Keratinocyte (primary cell): ENCODE data around the gene APEH. TPM values are rescaled to one million over a fixed set of nuclear protein-coding genes. Genes with fewer than 3 reads are reported as not detected.

Experiments used
- DNase-seq: peaks from one replicate; pipeline ENCODE4 v3.0.0-alpha.2; 2011; ENCODE audit warnings: low read depth, missing footprints, low spot score
- FAIRE-seq: peaks from 2 replicates; lab custom pipeline; 2011; peaks lifted over from hg19 to GRCh38; lab: Jason Lieb, UNC
- H2AFZ ChIP-seq: 2 replicates; pipeline ENCODE4 v1.6.0; 2012; ENCODE audit warnings: low read length, control low read depth, inconsistent platforms; ENCODE audit not compliant: control insufficient read depth
- H3K27ac ChIP-seq: 2 replicates; pipeline ENCODE4 v1.5.1; 2011; ENCODE audit warnings: low read length; ENCODE audit not compliant: control insufficient read depth, insufficient read depth
- H3K27me3 ChIP-seq: 3 replicates; pipeline ENCODE4 v1.6.0; 2011; ENCODE audit warnings: low read length; ENCODE audit not compliant: control insufficient read depth, insufficient read depth; ENCODE audit errors: extremely low read depth
- H3K36me3 ChIP-seq, 2 experiments: 2 replicates in 1 of 2; 3 replicates in 1 of 2; pipeline ENCODE4 v1.5.1; 2011; ENCODE audit warnings: low read length in 2 of 2, mild to moderate bottlenecking in 1 of 2; ENCODE audit not compliant: control insufficient read depth in 2 of 2, insufficient read depth in 2 of 2; ENCODE audit errors: extremely low read depth in 1 of 2
- H3K4me1 ChIP-seq: 3 replicates; pipeline ENCODE4 v1.5.1; 2011; ENCODE audit warnings: low read length; ENCODE audit not compliant: control insufficient read depth, insufficient read depth; ENCODE audit errors: extremely low read depth
- H3K4me2 ChIP-seq: 3 replicates; pipeline ENCODE4 v1.6.0; 2011; ENCODE audit warnings: low read depth, low read length; ENCODE audit not compliant: control insufficient read depth, insufficient read depth; ENCODE audit errors: extremely low read depth
- H3K4me3 ChIP-seq, 3 experiments: fragments of 200-600 bp in 1 of 3; sonication (generic) in 1 of 3; 2 replicates in 2 of 3; 3 replicates in 1 of 3; pipeline ENCODE4 v1.5.1; 2011 to 2016; ENCODE audit warnings: low read length in 3 of 3, mild to moderate bottlenecking in 3 of 3, control low read depth in 2 of 3, inconsistent platforms in 1 of 3, low read depth in 1 of 3, mixed read lengths in 1 of 3, mixed run types in 1 of 3, moderate library complexity in 1 of 3; ENCODE audit not compliant: control insufficient read depth in 2 of 3, insufficient read depth in 2 of 3; ENCODE audit errors: extremely low read depth in 1 of 3
- H3K79me2 ChIP-seq: 2 replicates; pipeline ENCODE4 v1.6.0; 2012; ENCODE audit warnings: low read length; ENCODE audit not compliant: control insufficient read depth, insufficient read depth
- H3K9ac ChIP-seq: 3 replicates; pipeline ENCODE4 v1.6.0; 2011; ENCODE audit warnings: low read length; ENCODE audit not compliant: control insufficient read depth, insufficient read depth; ENCODE audit errors: extremely low read depth
- H3K9me1 ChIP-seq: 3 replicates; pipeline ENCODE4 v1.6.0; 2011; ENCODE audit warnings: low read length; ENCODE audit not compliant: control insufficient read depth, insufficient read depth; ENCODE audit errors: extremely low read depth
- H3K9me3 ChIP-seq: 2 replicates; pipeline ENCODE4 v1.5.1; 2012; ENCODE audit warnings: low read depth, low read length; ENCODE audit not compliant: control insufficient read depth
- H4K20me1 ChIP-seq: 3 replicates; pipeline ENCODE4 v1.6.0; 2011; ENCODE audit warnings: low read length; ENCODE audit not compliant: control insufficient read depth, insufficient read depth; ENCODE audit errors: extremely low read depth
- EZH2 ChIP-seq: IDR thresholded peaks from one replicate; pipeline ENCODE4 v1.6.1; 2012; ENCODE audit warnings: inconsistent platforms, mild to moderate bottlenecking, low read length, moderate library complexity
- dilution Hi-C: fragments of 300-500 bp; cut with MboI; formaldehyde crosslinking; loops from one replicate; pipeline ENCODE4 v1.7.0; 2020; ENCODE audit warnings: low sequenced_read_pairs; ENCODE audit not compliant: extremely low pct_ligation_motif_present
- polyA plus RNA-seq, 5 experiments: library from polyadenylated mRNA; depleted of rRNA in 3 of 5; stranded (reverse) in 3 of 5; stranded (forward) in 1 of 5; unstranded in 1 of 5; fragments of >200 nt; gene quantifications; 1 replicate in 1 of 5; 2 replicates in 3 of 5; 3 replicates in 1 of 5; pipeline versions ENCODE4 v1.2.1 to v1.2.3, GENCODE V29; 2011 to 2012; ENCODE audit warnings: missing spikeins in 2 of 5, low read depth in 1 of 5, low replicate concordance in 1 of 5
- TF ChIP-seq, protein P1 (sequence below), 3 experiments: IDR thresholded peaks in 1 of 3; conservative IDR thresholded peaks in 1 of 3; optimal IDR thresholded peaks in 1 of 3; 2 replicates in 2 of 3; 3 replicates in 1 of 3; pipeline versions ENCODE3 to v1.5.1; 2011; ENCODE audit warnings: low read length in 3 of 3, mild to moderate bottlenecking in 3 of 3, moderate library complexity in 2 of 3, control low read depth in 1 of 3, inconsistent platforms in 1 of 3; ENCODE audit not compliant: insufficient read depth in 2 of 3; ENCODE audit errors: extremely low read depth in 1 of 3

The APEH gene
- polyA plus RNA-seq, 1 donor (not counting 4 experiments of a cell fraction or from before 2014, with no cell fraction given) = 106 TPM

DNA sequence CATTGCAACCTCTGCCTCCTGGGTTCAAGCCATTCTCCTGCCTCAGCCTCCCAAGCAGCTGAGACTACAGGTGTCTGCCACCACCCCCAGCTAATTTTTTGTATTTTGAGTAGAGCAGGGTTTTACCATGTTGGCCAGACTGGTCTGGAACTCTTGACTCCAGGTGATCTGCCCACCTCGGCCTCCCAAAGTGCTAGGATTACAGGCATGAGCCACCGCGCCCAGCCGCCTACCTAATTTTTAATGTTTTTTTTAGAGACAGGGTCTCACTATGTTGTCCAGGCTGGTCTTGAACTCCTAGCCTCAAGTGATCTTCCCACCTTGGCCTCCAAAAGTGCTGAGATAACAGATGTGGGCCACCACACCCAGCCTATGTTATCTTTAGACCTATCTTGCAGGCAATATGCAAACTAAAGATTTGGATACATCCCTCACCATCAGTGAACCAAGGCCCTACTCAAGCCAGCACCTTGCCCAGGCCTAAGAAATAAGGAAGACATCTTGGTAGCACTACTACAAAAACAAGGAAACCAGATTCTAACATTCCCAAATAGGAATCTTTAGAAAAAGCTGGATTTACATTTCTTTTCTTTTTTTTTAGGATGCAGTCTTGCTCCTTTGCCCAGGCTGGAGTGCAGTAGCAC lies 55.9 kb downstream of the APEH start:
- dilution Hi-C loops = loop anchor here (25.0 kb wide), 1 partner anchor 132 kb away; the partner anchor contains the start of genes CAMKV and TRAIP
- Histone ChIP-seq H3K27me3 (no peaks in the 10 kb centered on the region), H3K9ac (no peak overlapping the region), H3K79me2 (no peaks in the 10 kb centered on the region), H3K9me3 (no peaks in the 10 kb centered on the region), H3K27ac (no peak overlapping the region), H3K4me3 (no peak overlapping the region), H3K4me1 (no peaks in the 10 kb centered on the region), H3K9me1 (no peaks in the 10 kb centered on the region), H2AFZ (no peak overlapping the region), H3K36me3 (peaks cover 13 to 16% of the 10 kb centered on the region in 2 experiments), H3K4me2 (no peak overlapping the region), H4K20me1 (no peaks in the 10 kb centered on the region)
- no peak for DNase-seq
- TF ChIP-seq, protein P1, sequence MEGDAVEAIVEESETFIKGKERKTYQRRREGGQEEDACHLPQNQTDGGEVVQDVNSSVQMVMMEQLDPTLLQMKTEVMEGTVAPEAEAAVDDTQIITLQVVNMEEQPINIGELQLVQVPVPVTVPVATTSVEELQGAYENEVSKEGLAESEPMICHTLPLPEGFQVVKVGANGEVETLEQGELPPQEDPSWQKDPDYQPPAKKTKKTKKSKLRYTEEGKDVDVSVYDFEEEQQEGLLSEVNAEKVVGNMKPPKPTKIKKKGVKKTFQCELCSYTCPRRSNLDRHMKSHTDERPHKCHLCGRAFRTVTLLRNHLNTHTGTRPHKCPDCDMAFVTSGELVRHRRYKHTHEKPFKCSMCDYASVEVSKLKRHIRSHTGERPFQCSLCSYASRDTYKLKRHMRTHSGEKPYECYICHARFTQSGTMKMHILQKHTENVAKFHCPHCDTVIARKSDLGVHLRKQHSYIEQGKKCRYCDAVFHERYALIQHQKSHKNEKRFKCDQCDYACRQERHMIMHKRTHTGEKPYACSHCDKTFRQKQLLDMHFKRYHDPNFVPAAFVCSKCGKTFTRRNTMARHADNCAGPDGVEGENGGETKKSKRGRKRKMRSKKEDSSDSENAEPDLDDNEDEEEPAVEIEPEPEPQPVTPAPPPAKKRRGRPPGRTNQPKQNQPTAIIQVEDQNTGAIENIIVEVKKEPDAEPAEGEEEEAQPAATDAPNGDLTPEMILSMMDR (optimal IDR thresholded peaks at IDR 0.05 in 1 of 3, IDR thresholded peaks at IDR 0.05 in 1 of 3, conservative IDR thresholded peaks at IDR 0.05 in 1 of 3; ENCODE audit: extremely low read depth in 1 of 3, insufficient read depth in 2 of 3, low read length in 3 of 3) = no peak
- TF ChIP-seq EZH2 = no peak
- no peak for FAIRE-seq

DNA sequence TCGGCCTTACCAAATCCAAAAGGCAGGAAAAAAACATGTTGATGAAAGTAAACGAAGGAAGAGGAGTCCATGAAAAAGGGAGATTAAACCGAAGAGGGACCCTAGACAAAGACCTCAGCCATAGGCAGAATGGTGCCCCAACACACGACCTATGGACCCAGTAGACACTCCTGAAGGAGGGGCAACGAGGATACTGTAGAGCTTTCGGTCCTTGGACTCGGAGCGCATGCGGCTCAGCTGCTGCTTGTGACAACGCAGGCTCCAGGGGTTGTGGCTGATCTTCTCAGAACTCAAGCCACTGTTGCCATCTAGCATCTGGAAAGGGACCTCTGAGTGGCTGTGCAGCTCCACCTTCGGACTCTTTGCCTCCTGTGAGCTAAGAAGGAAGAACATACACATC lies 58.4 kb downstream of the APEH start:
- Histone ChIP-seq H3K36me3 (peaks cover 17 to 19% of the 10 kb centered on the region in 2 experiments), H4K20me1 (no peaks in the 10 kb centered on the region), H3K4me2 (no peak overlapping the region), H3K9ac (no peak overlapping the region), H3K9me3 (no peaks in the 10 kb centered on the region), H3K27ac (no peak overlapping the region), H3K4me3 (no peak overlapping the region), H3K27me3 (no peaks in the 10 kb centered on the region), H3K4me1 (no peaks in the 10 kb centered on the region), H3K79me2 (no peaks in the 10 kb centered on the region), H2AFZ (no peak overlapping the region), H3K9me1 (no peaks in the 10 kb centered on the region)
- no peak for TF ChIP-seq EZH2
- TF ChIP-seq, protein P1 (optimal IDR thresholded peaks at IDR 0.05 in 1 of 3, IDR thresholded peaks at IDR 0.05 in 1 of 3, conservative IDR thresholded peaks at IDR 0.05 in 1 of 3; ENCODE audit: extremely low read depth in 1 of 3, insufficient read depth in 2 of 3, low read length in 3 of 3) = no peak
- dilution Hi-C loops = loop anchor here (25.0 kb wide), 1 partner anchor 130 kb away; the partner anchor contains the start of genes CAMKV and TRAIP
- FAIRE-seq (no peak), DNase-seq (no peak)
